DMS153 treated with DMSO at 0.1 percent for 48 hours (cell line): ENCODE measurements around the gene SPATA31C2.
"Not testable (repeated sequence)": the region's sequence is repeated elsewhere in the genome, so short reads cannot be mapped to it uniquely, and the experiment has no call there.

Experiments used
- DNase-seq: peaks from one replicate; lab custom pipeline; 2025; ENCODE audit not compliant: unreplicated experiment; lab: John Stamatoyannopoulos, UW

SPATA31C2 gene

GRCh38 chr9:88127700-88128300 lies 10.5 kb downstream of the SPATA31C2 start:
- not testable (repeated sequence) for DNase-seq

- DNase-seq = not testable (repeated sequence)
Observed at GRCh38 chr9:88123413-88123812, 14.9 kb downstream of the SPATA31C2 start.

DNA sequence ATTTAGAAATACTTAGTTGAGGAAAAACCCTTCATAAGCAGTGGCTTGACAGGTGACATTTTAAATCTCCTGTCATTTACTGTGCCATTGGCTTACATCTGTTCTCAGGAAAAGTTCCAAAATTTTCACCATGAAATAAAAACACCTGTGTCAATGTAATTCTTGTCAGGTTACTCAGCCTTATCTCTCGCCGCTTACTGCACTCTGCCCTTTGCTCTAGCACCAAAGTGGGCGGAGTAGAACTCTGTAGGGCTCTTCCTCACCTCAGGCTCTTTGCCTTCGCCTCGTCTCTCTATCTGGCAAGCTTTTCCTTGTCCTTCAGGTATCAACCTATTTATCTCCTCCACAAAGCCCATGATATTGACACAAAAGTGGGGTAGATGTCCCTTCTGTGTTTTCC lies 20.2 kb downstream of the SPATA31C2 start:
- DNase-seq = not testable (repeated sequence)

DNA sequence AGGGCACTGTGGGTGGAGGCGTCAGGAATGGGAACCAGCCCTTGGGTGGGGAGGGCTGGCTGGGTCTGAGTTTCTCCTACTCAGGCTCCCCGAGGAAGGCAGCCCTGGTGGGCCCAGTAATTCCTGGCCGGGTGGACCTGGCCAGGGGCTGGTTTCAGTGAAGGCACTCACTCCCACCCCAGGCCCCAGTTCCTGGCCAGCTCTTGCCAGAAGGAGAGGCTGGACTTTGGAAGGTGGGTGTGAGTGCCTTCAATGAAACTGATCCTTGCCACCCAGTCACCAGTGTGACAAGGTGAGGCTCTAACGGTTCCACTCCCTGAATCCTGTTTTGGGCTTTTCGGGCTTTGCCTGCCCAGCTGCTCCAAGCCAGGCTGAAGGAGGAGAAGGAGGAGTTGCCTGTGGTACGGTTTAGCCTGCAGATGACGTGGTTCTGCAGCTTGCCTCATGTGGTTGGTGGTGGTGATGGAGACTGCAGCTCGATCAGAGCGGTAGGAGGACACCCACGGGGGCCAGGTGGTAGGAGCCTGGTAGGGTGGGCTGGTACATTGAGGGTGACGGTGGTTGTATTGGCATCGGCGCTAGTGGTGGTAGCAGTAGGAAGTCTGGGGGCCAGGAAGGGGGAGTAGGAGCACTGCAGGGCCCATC lies 23.2 kb downstream of the SPATA31C2 start:
- DNase-seq = not testable (repeated sequence)

- DNase-seq = not testable (repeated sequence)
Observed at GRCh38 chr9:88114283-88114967, 23.9 kb downstream of the SPATA31C2 start.

DNA sequence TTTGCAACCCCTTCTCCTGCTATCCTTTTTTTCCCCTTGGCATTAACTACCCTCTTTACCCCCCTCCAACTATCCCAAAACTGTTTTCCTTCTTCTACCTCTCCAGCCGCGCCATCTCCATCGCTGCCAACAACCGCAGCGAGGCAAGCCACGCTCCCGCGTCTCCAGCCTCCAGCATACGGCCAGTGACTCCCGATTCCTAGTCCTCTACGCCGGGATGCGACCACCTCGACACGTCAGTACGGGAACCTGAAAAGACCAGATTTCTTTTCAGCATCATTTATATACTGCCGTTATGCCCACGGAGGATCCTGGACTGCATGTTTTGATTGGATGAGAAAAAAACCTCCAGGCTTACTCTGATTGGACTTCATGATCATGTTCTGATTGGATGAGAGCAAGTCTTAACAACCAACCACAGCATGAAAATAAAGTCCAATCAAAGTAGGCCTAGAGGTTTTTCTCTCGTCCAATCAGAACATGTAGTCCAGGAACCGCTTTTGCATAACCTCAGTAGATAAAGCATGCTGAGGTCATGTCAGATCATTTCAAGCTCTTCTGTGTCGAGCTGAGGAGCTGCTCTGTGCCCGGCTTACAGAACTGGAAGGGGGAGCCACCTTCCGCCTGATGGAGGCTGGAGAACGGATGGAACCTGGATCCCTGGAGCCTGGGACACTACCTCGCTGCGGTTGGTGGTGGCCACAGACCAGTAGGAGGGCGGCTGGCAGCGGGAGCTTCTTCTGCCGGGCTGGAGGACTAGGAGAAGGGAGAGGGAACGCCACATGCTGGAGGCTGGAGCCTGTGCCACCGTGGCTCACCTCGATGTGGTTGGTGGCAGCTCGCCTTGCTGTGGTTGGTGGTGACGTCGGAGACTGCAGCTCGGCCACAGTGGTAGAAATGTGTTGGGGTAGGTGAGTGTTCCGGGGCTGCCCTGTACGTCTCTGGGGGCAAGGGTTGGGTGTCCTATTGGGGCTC lies 24.8 kb downstream of the SPATA31C2 start:
- DNase-seq = not testable (repeated sequence)

- DNase-seq = no peak
Observed at GRCh38 chr9:88110026-88110425, 28.2 kb downstream of the SPATA31C2 start.

- no peak for DNase-seq
Observed at GRCh38 chr9:88108779-88109178, 29.5 kb downstream of the SPATA31C2 start.

DNA sequence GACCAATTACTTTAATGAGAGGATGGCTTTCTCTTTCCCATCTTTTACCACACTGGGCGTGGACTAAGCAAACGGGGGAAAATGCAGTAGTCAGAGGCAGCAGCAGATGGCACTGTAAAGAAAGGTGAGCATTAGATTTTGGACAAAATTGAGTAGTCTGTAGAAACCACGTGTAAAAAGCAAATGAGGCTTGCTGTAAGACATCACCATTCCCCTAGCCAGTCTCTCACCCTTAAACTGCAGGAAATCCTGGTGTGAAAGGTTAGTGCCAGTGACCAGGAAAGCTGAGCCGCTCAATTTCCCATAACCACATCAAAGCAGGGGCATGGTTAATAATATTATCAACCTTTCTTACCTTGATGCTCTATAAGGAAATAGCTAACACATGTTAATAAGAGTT lies 31.8 kb downstream of the SPATA31C2 start:
- peak; percentile 19 for DNase-seq

- peak; percentile 4 for DNase-seq
Observed at GRCh38 chr9:88092797-88093331, 45.4 kb downstream of the SPATA31C2 start.

DNA sequence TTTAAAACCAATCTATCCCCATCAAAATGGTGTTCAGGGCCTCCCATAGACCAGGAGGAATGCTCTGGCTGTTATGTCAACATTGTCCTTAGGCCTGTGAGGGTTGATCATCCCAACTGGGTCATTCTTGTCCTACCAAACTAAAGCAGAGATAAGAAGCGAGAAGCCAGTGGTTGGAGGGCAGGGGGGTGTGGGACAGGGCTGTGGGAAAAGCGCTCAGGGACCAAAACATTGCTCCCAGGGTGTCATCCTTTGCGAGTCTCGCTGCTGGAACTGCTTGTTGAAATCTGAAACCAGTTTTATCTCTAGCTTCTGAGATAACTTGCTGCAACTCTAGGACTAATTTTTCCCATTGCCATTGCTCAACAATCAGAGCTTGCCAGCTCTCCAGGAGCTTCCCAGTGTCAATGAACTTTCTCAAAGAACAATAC lies 48.1 kb downstream of the SPATA31C2 start:
- no peak for DNase-seq

GRCh38 chr9:88087906-88088305 lies 50.4 kb downstream of the SPATA31C2 start:
- no peak for DNase-seq

GRCh38 chr9:88085476-88085875 lies 52.8 kb downstream of the SPATA31C2 start:
- DNase-seq = no peak

GRCh38 chr9:88084357-88085183 lies 53.7 kb downstream of the SPATA31C2 start:
- no peak for DNase-seq
